Adrenal gland (tissue), 5 donors: ENCODE data around the gene GNAT2.

Experiments
- POLR2A ChIP-seq, 2 donors: fragments of 450-650 bp; IDR thresholded peaks; one replicate each; pipeline ENCODE4 v1.6.1; 2017; ENCODE audit warnings: antibody characterized with exemption in 2 of 2, mild to moderate bottlenecking in 2 of 2, moderate library complexity in 1 of 2
- TF ChIP-seq, protein P1 (sequence below), 6 experiments: fragments of 450-650 bp in 4 of 6; fragments of 200-600 bp in 2 of 6; sonication (generic) in 1 of 6; IDR thresholded peaks; 1 replicate in 5 of 6; 2 replicates in 1 of 6; pipeline versions ENCODE4 v1.5.1 to v1.8.0; 2016 to 2021; ENCODE audit warnings: antibody characterized with exemption in 6 of 6, mild to moderate bottlenecking in 2 of 6, moderate library complexity in 1 of 6
- donor health status: DM: no; HTN: no; CAD: no.

DNA sequence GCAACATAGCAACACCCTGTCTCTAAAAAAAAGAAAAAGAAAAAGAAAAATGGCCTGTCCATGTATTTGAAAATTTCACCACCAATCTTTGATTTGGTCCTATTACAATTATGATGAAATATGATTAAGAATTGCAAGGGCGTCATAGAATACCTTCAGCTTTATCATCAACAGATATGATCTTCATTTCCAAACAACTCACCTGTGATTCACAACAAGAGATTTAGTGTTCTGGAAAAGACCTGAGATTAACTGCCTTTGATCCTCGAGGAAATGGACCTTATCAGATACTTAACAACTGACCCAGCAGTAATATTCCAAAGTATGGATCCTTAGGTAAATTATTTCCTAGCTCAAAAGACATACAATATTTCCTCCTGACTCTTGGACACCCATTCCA lies 33.0 kb upstream of the GNAT2 start:
- TF ChIP-seq, protein P1, sequence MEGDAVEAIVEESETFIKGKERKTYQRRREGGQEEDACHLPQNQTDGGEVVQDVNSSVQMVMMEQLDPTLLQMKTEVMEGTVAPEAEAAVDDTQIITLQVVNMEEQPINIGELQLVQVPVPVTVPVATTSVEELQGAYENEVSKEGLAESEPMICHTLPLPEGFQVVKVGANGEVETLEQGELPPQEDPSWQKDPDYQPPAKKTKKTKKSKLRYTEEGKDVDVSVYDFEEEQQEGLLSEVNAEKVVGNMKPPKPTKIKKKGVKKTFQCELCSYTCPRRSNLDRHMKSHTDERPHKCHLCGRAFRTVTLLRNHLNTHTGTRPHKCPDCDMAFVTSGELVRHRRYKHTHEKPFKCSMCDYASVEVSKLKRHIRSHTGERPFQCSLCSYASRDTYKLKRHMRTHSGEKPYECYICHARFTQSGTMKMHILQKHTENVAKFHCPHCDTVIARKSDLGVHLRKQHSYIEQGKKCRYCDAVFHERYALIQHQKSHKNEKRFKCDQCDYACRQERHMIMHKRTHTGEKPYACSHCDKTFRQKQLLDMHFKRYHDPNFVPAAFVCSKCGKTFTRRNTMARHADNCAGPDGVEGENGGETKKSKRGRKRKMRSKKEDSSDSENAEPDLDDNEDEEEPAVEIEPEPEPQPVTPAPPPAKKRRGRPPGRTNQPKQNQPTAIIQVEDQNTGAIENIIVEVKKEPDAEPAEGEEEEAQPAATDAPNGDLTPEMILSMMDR (IDR thresholded peaks at IDR 0.05) = no peak
- no peak for TF ChIP-seq POLR2A (IDR thresholded peaks at IDR 0.05)
